HG03342 (cell line): ENCODE measurements around the gene WDR5.

Source experiments
- ATAC-seq: cut with Tn5 transposase; IDR thresholded peaks from one replicate; pipeline ENCODE4 v1.9.1; 2021; ENCODE audit warnings: mild to moderate bottlenecking, moderate library complexity; ENCODE audit not compliant: unreplicated experiment

Gene WDR5

DNA sequence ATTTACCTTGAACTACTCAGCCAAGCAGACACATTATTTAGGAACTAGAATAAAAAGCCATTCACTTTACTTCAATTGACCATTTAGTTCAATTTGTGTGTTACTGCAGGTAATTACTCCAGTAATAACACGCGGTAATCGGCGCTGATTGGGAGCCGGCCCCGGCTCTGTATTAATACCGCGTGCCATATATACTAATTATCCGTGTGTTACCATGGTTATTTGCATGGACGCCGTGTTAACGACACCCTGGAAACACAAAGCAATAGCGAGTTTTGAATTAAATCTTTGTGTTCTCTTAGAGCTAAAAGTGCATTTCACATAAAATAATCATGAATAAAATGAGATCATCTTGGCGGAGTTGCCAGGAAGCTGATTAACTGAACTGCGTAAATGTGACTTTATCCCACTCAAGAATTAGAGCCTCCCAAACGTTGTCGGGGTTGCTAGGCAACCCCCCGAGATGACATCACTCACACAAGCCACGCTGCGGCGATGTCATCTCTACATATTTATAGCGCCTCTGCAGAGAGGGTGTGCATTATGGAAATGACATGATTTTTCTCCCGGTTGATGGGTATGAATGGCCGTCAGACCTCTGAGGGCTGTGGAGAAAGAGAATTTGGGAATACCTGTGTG lies 69.9 kb downstream of the WDR5 start:
- ATAC-seq = no peak

DNA sequence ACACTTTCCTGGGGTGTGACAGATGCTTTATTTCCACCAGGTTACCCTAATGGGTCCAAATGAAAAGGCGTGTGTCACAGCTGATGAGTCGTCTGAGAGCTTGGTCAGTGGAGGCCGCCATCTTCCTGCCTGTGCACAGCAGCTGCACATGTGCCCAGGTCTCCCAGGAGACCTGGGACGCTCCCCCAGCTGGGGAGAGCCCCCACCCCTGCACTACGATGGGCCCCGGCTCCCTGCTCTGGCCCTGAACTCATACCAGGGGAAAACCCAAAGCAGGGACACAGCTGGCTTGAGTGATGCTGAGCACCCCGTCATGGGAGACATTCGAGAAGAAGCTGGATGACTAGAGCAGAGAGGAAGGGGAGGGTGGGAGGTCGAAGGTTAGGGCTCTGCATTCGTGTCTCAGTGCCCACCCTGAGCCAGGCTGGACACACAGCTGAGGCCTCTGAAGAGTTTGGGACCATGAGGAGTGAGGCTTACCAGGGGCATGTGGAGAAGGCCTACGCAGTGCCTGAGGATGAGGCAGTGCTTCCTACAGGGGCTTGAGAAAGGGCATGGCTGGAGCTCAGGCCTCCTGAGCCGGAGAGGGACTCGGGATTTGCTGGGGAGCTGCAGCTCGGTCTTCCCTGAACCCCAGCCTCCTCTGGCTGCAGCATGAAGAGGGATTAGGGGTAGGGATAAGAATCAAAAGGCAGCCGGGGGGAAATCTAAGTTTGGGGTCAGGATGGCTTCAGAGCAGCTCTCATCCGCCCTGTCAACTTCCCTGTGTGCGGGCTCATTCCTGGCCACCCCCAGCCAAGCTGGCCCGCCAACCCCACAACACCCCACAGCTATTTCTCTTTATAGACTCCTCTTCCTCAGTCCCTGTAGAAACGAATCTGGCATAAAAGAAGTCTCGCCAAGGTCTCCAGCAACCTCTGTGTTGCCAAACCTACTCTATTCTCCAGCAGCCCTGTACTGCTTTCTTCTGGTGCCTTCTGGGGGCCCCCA lies 70.7 kb downstream of the WDR5 start:
- ATAC-seq = no peak

DNA sequence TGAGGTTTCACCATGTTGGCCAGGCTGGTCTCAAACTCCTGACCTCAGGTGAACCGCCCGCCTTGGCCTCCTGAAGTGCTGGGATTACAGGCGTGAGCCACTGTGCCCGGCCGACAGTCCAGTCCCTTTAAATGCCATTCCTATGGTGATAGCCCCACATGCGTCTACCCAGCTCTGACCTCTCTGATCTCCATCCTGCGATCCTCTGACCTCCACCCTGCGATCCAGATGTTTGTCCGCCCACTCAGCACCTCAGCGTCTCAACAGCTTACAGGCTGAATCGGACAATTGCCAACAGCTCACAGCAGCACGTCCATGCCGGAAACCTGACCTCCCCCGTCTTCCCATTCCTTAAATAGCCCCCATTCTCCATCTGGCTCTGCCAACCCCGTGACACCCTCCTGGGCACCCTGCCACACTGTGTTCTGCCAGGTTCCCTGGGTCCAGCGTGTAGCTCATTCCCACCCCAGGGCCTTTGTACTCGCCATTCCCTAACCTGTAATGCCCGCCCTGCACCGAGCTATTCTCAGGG lies 72.5 kb downstream of the WDR5 start:
- ATAC-seq = no peak

DNA sequence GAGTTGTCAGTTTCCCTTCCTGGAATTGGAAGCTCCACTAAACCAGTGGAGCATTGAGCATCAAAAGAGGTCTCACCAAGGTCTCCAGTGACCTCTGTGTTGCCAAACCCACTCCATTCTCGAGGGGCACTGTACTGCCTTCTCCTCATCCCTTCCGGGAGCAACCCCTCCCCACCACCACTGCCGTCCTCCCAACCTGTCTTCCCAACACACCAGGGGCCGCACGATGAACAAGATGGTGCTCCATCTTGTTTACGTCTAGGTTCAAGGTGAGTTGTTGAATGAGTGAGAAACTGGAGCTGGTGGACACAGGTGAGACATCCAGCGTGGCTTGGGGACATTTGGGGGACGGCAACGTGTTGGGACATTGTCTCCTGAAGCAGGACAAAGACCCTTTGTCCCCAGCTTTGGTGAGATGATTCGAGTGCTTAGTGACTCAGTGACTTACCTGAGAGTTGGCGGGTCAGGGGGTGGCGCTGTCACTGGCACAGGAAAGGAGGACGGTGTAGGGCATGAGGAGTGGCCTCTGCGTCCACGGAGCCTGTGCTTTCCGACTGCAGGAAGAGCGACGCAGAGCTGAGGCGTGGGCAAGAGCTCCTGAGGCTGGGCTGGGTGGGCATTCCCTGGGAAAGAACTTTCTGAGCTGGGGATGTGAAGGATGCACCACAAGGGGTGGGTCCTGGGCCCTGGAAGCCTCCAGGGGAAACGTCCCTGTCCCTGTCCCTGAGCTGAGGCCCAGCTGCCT lies 73.3 kb downstream of the WDR5 start:
- no peak for ATAC-seq
